PC-9 (cell line): ENCODE results near the gene TFPI2.

ENCODE experiments used
- CTCF ChIP-seq: fragments of 200-600 bp; sonication (generic); conservative IDR thresholded peaks from 2 replicates; pipeline ENCODE4 v1.6.1; 2017; ENCODE audit warnings: mixed run types, antibody characterized with exemption, mild to moderate bottlenecking, moderate library complexity
- EZH2 ChIP-seq: fragments of 200-600 bp; sonication (generic); IDR thresholded peaks from 2 replicates; pipeline ENCODE4 v1.8.0; 2017; ENCODE audit warnings: antibody characterized with exemption, low read depth

DNA sequence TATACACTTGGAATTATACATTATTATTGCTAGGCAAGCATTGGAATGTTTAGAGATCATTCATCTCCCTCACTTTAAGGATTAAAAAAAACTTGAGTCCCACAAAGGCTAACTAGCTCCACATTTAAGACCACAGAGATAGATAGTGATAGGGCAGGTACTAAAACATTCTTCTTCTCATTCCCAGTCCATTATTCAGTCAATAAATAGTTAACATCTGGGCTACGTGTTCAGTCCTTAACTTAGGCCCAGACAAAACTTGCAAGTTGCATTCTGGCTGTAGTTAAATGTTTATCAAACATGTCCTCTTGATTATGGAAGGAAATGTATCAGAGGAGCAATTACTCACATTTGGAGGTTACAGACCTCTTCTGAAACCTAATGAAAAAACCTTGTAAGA, 33.4 kb upstream of the TFPI2 start:
- TF ChIP-seq CTCF (no peak), EZH2 (no peak)
